DND-41 (cell line): ENCODE measurements around the gene ZNF529.

Source experiments
- ATAC-seq: fragments of 200-7000 bp; cut with Tn5 transposase; 3 replicates; pipeline ENCODE4 v1.9.1; 2021; ENCODE audit warnings: low read depth; ENCODE audit not compliant: insufficient read depth
- DNase-seq: peaks from one replicate; pipeline ENCODE4 v3.0.0-alpha.2; 2020
- H2AFZ ChIP-seq: 2 replicates; pipeline ENCODE4 v1.6.0; 2012; ENCODE audit warnings: low read depth, low read length
- H3K27ac ChIP-seq: 2 replicates; pipeline ENCODE4 v1.5.1; 2012; ENCODE audit warnings: low read length, inconsistent platforms
- H3K27me3 ChIP-seq: fragments of 200-600 bp; sonication (generic); 2 replicates; pipeline ENCODE4 v1.6.0; 2012; ENCODE audit warnings: low read length, mild to moderate bottlenecking, inconsistent platforms; ENCODE audit not compliant: insufficient read depth, poor library complexity
- H3K36me3 ChIP-seq: 2 replicates; pipeline ENCODE4 v1.5.1; 2012; ENCODE audit warnings: low read length, inconsistent platforms; ENCODE audit not compliant: insufficient read depth
- H3K4me1 ChIP-seq: 2 replicates; pipeline ENCODE4 v1.5.1; 2012; ENCODE audit warnings: mild to moderate bottlenecking, low read length; ENCODE audit not compliant: insufficient read depth
- H3K4me2 ChIP-seq: 2 replicates; pipeline ENCODE4 v1.6.0; 2012; ENCODE audit warnings: mild to moderate bottlenecking, moderate library complexity, low read length, inconsistent platforms; ENCODE audit not compliant: insufficient read depth
- H3K4me3 ChIP-seq, 2 experiments: fragments of 200-600 bp in 1 of 2; shearing (Covaris generic) in 1 of 2; 2 replicates each; pipeline ENCODE4 v1.5.1; 2012 to 2016; ENCODE audit warnings: inconsistent platforms in 2 of 2, low read length in 2 of 2, mild to moderate bottlenecking in 2 of 2, low read depth in 1 of 2, moderate library complexity in 1 of 2
- H3K79me2 ChIP-seq: 2 replicates; pipeline ENCODE4 v1.6.0; 2012; ENCODE audit warnings: low read length, inconsistent platforms; ENCODE audit not compliant: insufficient read depth
- H3K9ac ChIP-seq: 2 replicates; pipeline ENCODE4 v1.6.0; 2012; ENCODE audit warnings: low read depth, mild to moderate bottlenecking, inconsistent platforms, low read length, moderate library complexity
- H3K9me3 ChIP-seq: 2 replicates; pipeline ENCODE4 v1.5.1; 2012; ENCODE audit warnings: low read length, moderate library complexity, mild to moderate bottlenecking, inconsistent platforms; ENCODE audit not compliant: insufficient read depth, severe bottlenecking
- H4K20me1 ChIP-seq: 2 replicates; pipeline ENCODE4 v1.6.0; 2012; ENCODE audit warnings: low read length; ENCODE audit not compliant: insufficient read depth
- EZH2 ChIP-seq: IDR thresholded peaks from 3 replicates; pipeline ENCODE4 v1.6.1; 2012; ENCODE audit warnings: borderline replicate concordance, low read depth, mild to moderate bottlenecking, moderate library complexity, low read length, inconsistent platforms; ENCODE audit not compliant: severe bottlenecking
- TF ChIP-seq, protein P1 (sequence below): IDR thresholded peaks from 2 replicates; pipeline ENCODE4 v1.5.1; 2012; ENCODE audit warnings: borderline replicate concordance, low read length, moderate library complexity, mild to moderate bottlenecking; ENCODE audit not compliant: poor library complexity, severe bottlenecking; ENCODE audit errors: extremely low read depth

ZNF529 gene

DNA sequence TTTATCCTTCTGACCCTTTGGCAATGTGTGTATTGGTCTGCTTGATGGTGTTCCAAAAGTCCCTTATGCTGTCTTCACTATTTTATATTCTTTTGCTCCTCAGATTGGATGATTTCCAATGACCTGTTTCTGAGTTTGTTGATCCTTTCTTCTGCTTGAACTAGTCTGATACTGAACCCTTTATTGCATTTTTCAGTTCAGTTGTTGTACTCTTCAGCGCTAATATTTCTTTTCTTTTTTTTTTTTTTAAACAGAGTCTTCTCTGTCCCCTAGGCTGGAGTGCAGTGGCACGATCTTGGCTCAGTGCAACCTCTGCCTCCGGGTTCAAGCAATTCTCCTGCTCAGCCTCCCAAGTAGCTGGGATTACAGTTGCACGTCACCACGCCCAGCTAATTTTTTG lies 71.1 kb downstream of the ZNF529 start:
- H3K9me3 ChIP-seq, result peaks cover 7% of the 10 kb centered on the region
- TF ChIP-seq EZH2, result no peak
- TF ChIP-seq, protein P1, sequence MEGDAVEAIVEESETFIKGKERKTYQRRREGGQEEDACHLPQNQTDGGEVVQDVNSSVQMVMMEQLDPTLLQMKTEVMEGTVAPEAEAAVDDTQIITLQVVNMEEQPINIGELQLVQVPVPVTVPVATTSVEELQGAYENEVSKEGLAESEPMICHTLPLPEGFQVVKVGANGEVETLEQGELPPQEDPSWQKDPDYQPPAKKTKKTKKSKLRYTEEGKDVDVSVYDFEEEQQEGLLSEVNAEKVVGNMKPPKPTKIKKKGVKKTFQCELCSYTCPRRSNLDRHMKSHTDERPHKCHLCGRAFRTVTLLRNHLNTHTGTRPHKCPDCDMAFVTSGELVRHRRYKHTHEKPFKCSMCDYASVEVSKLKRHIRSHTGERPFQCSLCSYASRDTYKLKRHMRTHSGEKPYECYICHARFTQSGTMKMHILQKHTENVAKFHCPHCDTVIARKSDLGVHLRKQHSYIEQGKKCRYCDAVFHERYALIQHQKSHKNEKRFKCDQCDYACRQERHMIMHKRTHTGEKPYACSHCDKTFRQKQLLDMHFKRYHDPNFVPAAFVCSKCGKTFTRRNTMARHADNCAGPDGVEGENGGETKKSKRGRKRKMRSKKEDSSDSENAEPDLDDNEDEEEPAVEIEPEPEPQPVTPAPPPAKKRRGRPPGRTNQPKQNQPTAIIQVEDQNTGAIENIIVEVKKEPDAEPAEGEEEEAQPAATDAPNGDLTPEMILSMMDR, result no peak

GRCh38 chr19:36497001-36497400 lies 76.1 kb downstream of the ZNF529 start:
- no peak overlapping the region for H2AFZ ChIP-seq
- H3K27me3 ChIP-seq, result no peaks in the 10 kb centered on the region
- H3K4me1 ChIP-seq, result no peaks in the 10 kb centered on the region
- no peaks in the 10 kb centered on the region for H3K36me3 ChIP-seq
- no peaks in the 10 kb centered on the region for H3K79me2 ChIP-seq
- no peak overlapping the region for H3K9ac ChIP-seq
- no peak for TF ChIP-seq EZH2
- TF ChIP-seq, protein P1, result no peak
- no peak for DNase-seq
- no peak overlapping the region for H3K4me3 ChIP-seq
- no peak overlapping the region for H3K4me2 ChIP-seq
- no peaks in the 10 kb centered on the region for H3K9me3 ChIP-seq
- no peak for ATAC-seq
- no peak overlapping the region for H3K27ac ChIP-seq
- no peaks in the 10 kb centered on the region for H4K20me1 ChIP-seq

More for the DNA sequence above, 71.1 kb downstream of the ZNF529 start:
- no peak overlapping the region for H3K9ac ChIP-seq
- no peaks in the 10 kb centered on the region for H3K27me3 ChIP-seq
- no peak overlapping the region for H2AFZ ChIP-seq
- no peaks in the 10 kb centered on the region for H4K20me1 ChIP-seq
- no peak overlapping the region for H3K4me3 ChIP-seq
- H3K4me1 ChIP-seq, result no peaks in the 10 kb centered on the region
- H3K4me2 ChIP-seq, result no peak overlapping the region
- ATAC-seq, result no peak
- no peak for DNase-seq
- H3K36me3 ChIP-seq, result no peaks in the 10 kb centered on the region
- H3K79me2 ChIP-seq, result no peaks in the 10 kb centered on the region
- no peak overlapping the region for H3K27ac ChIP-seq
